PC-3 (cell line): Measurements from ENCODE around the gene MYEOV. TPM values are rescaled to one million over a fixed set of nuclear protein-coding genes. Genes with fewer than 3 reads are reported as not detected.

Experiments
- ATAC-seq: fragments of 200-7000 bp; cut with Tn5 transposase; 2 replicates; pipeline ENCODE4 v1.9.1; 2020; ENCODE audit warnings: mild to moderate bottlenecking, moderate library complexity
- BruUV-seq: library from RNA; stranded (reverse); fragments of 400-500 nt; replicated peaks from 2 replicates; lab custom pipeline; 2021; lab: Mats Ljungman, UMichigan
- CTCF ChIA-PET: fragments of 300-600 bp; sonication (Branson Sonifier 250); formaldehyde crosslinking; loops from one replicate; lab custom pipeline; 2022; ENCODE audit warnings: antibody characterized with exemption; lab: Charles Lee
- POLR2A ChIA-PET: fragments of 300-600 bp; sonication (Branson Sonifier 250); formaldehyde crosslinking; loops from one replicate; lab custom pipeline; 2022; ENCODE audit warnings: antibody characterized with exemption; ENCODE audit not compliant: unreplicated experiment; lab: Charles Lee
- DNase-seq: peaks from one replicate; pipeline ENCODE4 v3.0.0-alpha.2; 2015
- H2AFZ ChIP-seq: fragments of 300-600 bp; sonication (generic); 2 replicates; pipeline ENCODE4 v1.6.0; 2016; ENCODE audit warnings: antibody characterized with exemption, low read length
- H3F3A ChIP-seq: fragments of 300-600 bp; sonication (generic); one replicate; pipeline ENCODE4 v1.6.0; 2017; ENCODE audit warnings: antibody characterized with exemption, low read length, control low read depth, mild to moderate bottlenecking; ENCODE audit not compliant: unreplicated experiment
- H3K27ac ChIP-seq: fragments of 300-600 bp; sonication (generic); 2 replicates; pipeline ENCODE4 v1.5.1; 2016; ENCODE audit warnings: mild to moderate bottlenecking, low read length
- H3K27me3 ChIP-seq: fragments of 300-600 bp; sonication (generic); 2 replicates; pipeline ENCODE4 v1.6.1; 2016; ENCODE audit warnings: low read length, mixed read lengths
- H3K36me3 ChIP-seq: fragments of 300-600 bp; sonication (generic); 2 replicates; pipeline ENCODE4 v1.6.1; 2016; ENCODE audit warnings: low read depth, mixed run types, low read length, mixed read lengths
- H3K4me1 ChIP-seq: fragments of 300-600 bp; sonication (generic); 2 replicates; pipeline ENCODE4 v1.5.1; 2016; ENCODE audit warnings: low read length; ENCODE audit not compliant: insufficient read depth
- H3K4me2 ChIP-seq: fragments of 300-600 bp; sonication (generic); 2 replicates; pipeline ENCODE4 v1.6.0; 2016; ENCODE audit warnings: low read length
- H3K4me3 ChIP-seq: fragments of 300-600 bp; sonication (generic); 2 replicates; pipeline ENCODE4 v1.5.1; 2016; ENCODE audit warnings: mild to moderate bottlenecking, low read length, mixed read lengths
- H3K79me2 ChIP-seq: fragments of 300-600 bp; sonication (generic); 2 replicates; pipeline ENCODE4 v1.6.1; 2017; ENCODE audit warnings: low read length, mixed read lengths
- H3K9ac ChIP-seq: fragments of 300-600 bp; sonication (generic); 2 replicates; pipeline ENCODE4 v1.6.0; 2016; ENCODE audit warnings: mild to moderate bottlenecking, low read length
- H3K9me2 ChIP-seq: fragments of 300-600 bp; sonication (generic); replicated peaks from 2 replicates; pipeline ENCODE4 v1.6.1; 2016; ENCODE audit warnings: mixed run types, low read length, mixed read lengths
- H3K9me3 ChIP-seq: fragments of 300-600 bp; sonication (generic); 2 replicates; pipeline ENCODE4 v1.6.1; 2016; ENCODE audit warnings: low read length, mixed read lengths
- H4K20me1 ChIP-seq: fragments of 300-600 bp; sonication (generic); 2 replicates; pipeline ENCODE4 v1.6.1; 2016; ENCODE audit warnings: low read length, mixed read lengths
- EZH2 ChIP-seq: fragments of 300-600 bp; sonication (generic); IDR thresholded peaks from one replicate; pipeline ENCODE4 v1.6.1; 2017; ENCODE audit warnings: antibody characterized with exemption, mild to moderate bottlenecking, low read length; ENCODE audit not compliant: unreplicated experiment
- EZH2phosphoT487 ChIP-seq: fragments of 300-600 bp; sonication (generic); IDR thresholded peaks from 2 replicates; pipeline ENCODE4 v1.6.1; 2018; ENCODE audit warnings: mild to moderate bottlenecking, antibody characterized with exemption, low read length, borderline replicate concordance
- intact Hi-C: fragments of 100-400 bp; cut with micrococcal nuclease; formaldehyde crosslinking; loops from 2 replicates; pipeline ENCODE4 v1.9.0; 2023
- total RNA-seq: library from RNA; depleted of rRNA; stranded (reverse); fragments of >200 nt; gene quantifications from 2 replicates; pipeline ENCODE4 v1.2.3, GENCODE V29; 2014
- TF ChIP-seq, protein P1 (sequence below): fragments of 300-600 bp; sonication (generic); conservative IDR thresholded peaks from 2 replicates; pipeline ENCODE4 v1.5.1; 2017; ENCODE audit warnings: antibody characterized with exemption, low read depth, mild to moderate bottlenecking, low read length

The MYEOV gene
- total RNA-seq, 1 experiment from 2014 or later, result 59.0 TPM

DNA sequence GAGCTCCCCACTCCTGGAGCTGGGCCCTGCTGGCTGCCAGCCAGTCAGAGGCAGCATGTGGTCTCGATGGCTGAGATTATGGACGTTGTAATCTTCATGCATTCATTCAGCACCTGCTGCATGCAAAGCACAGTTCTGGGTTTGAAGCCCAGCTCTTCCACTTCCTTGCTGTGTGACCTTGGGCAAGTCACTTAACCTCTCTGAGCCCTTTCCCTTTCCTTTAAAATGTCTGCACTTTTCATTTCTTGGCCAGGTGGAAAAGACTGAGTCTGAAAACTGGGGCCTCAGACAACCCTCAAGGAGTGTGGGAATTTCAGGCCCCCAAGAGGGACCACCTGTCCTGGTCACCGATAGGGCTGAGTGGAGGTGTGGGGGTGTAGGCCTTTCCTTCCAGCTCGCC is 24.6 kb upstream of the MYEOV start:
- no peak for ATAC-seq
- Histone ChIP-seq H3K9me3 (no peaks in the 10 kb centered on the region), H3K9me2 (0 out of 2 replicates have a peak, but pooled peaks cover 5% of the 10 kb centered on the region), H3K36me3 (no peaks in the 10 kb centered on the region), H3K27ac (no peak overlapping the region), H3K4me2 (no peak overlapping the region), H3K9ac (no peak overlapping the region), H3K79me2 (no peaks in the 10 kb centered on the region), H3K4me1 (peaks cover 8% of the 10 kb centered on the region), H4K20me1 (no peaks in the 10 kb centered on the region), H3K27me3 (no peaks in the 10 kb centered on the region), H2AFZ (no peak overlapping the region), H3K4me3 (no peak overlapping the region), H3F3A (no peaks in the 10 kb centered on the region)
- no peak for TF ChIP-seq EZH2
- no peak for TF ChIP-seq EZH2phosphoT487
- TF ChIP-seq, protein P1, sequence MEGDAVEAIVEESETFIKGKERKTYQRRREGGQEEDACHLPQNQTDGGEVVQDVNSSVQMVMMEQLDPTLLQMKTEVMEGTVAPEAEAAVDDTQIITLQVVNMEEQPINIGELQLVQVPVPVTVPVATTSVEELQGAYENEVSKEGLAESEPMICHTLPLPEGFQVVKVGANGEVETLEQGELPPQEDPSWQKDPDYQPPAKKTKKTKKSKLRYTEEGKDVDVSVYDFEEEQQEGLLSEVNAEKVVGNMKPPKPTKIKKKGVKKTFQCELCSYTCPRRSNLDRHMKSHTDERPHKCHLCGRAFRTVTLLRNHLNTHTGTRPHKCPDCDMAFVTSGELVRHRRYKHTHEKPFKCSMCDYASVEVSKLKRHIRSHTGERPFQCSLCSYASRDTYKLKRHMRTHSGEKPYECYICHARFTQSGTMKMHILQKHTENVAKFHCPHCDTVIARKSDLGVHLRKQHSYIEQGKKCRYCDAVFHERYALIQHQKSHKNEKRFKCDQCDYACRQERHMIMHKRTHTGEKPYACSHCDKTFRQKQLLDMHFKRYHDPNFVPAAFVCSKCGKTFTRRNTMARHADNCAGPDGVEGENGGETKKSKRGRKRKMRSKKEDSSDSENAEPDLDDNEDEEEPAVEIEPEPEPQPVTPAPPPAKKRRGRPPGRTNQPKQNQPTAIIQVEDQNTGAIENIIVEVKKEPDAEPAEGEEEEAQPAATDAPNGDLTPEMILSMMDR, result no peak
- POLR2A ChIA-PET, result no interaction called here
- no peak for DNase-seq
- no TSS peak for BruUV-seq
- intact Hi-C loops, result no loop called here
- CTCF ChIA-PET, result no interaction called here

DNA sequence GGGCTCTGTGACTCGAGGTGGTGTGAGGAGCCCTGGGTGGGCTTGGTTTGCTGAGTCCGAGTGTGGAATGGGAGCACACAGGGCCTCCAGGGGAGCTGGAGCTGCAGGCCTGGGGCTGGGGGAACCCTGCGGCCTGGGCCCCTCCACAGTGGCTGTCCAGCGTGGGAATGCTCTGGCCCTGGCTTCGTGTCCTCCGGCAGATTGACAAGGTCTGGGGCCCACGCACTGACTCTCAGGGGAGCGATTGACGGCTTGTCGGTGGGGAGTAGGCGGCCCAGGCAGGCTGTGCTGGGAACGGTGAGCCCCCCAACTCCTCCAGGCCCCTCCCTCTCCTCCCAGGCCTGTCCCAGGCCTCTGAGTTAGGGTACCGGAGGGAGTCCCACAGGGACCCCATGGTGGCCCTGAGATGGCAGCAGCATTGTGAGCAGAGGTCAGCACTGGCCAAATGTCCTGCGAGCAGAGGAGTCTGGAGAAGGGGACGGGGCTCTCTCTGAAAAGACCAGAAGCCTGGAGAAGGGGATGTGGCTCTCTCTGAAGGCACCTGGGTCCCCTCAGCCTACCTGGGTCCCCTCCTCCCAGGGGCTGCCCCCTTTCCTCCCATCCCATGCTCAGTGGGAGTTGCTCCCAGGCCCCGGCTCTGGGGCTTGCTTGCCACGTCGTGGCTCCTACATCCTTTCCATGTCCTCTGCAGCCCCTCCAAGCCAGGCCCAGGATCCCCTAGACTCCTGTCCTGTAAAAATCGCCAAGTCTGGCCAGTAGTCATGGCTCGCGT is 23.8 kb upstream of the MYEOV start:
- no peaks in the 10 kb centered on the region for H3K79me2 ChIP-seq
- no peak overlapping the region for H3K27ac ChIP-seq
- POLR2A ChIA-PET, result no interaction called here
- H2AFZ ChIP-seq, result no peak overlapping the region
- CTCF ChIA-PET, result interaction anchor here (0.6 kb wide), 1 partner anchor 133 kb away, joined by 3 read pairs; no protein-coding TSS in a partner anchor
- no peak overlapping the region for H3K9ac ChIP-seq
- H3K4me3 ChIP-seq, result no peak overlapping the region
- no peak overlapping the region for H3K4me2 ChIP-seq
- no peaks in the 10 kb centered on the region for H3F3A ChIP-seq
- TF ChIP-seq, protein P1, result no peak
- no peak for TF ChIP-seq EZH2phosphoT487
- no peaks in the 10 kb centered on the region for H3K36me3 ChIP-seq
- no peak for DNase-seq
- BruUV-seq, result no TSS peak
- H3K27me3 ChIP-seq, result no peaks in the 10 kb centered on the region
- no peaks in the 10 kb centered on the region for H3K9me3 ChIP-seq
- no peak for ATAC-seq
- peaks cover 14% of the 10 kb centered on the region for H3K4me1 ChIP-seq
- intact Hi-C loops, result no loop called here
- no peaks in the 10 kb centered on the region for H4K20me1 ChIP-seq
- H3K9me2 ChIP-seq, result 0 out of 2 replicates have a peak, but pooled peaks cover 5% of the 10 kb centered on the region

DNA sequence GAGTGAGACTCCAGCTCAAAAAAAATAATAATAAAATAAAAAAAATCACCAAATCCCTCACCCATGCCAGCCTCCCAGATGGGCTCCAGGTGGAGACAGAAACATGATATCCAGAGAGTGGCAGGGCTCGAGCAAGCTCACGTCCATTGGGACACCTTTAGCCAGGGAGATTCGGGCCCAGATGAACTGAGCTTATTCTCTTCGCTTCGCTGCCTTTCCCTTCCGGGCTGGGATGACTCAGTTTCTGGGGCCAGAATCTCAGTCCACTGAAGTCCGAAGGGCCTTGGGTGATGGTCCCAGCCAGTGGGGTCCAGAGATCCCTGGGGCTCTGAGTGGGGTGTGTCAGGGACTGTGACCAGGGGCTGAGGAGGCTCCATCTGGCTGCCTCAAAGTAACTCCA is 23.0 kb upstream of the MYEOV start:
- Histone ChIP-seq H2AFZ (no peak overlapping the region), H4K20me1 (no peaks in the 10 kb centered on the region), H3F3A (no peaks in the 10 kb centered on the region), H3K27me3 (no peaks in the 10 kb centered on the region), H3K79me2 (no peaks in the 10 kb centered on the region), H3K4me2 (no peak overlapping the region), H3K9me3 (no peaks in the 10 kb centered on the region), H3K4me3 (no peak overlapping the region), H3K27ac (no peak overlapping the region), H3K36me3 (no peaks in the 10 kb centered on the region), H3K9ac (no peak overlapping the region), H3K4me1 (peaks cover 22% of the 10 kb centered on the region), H3K9me2 (0 out of 2 replicates have a peak, but pooled peaks cover 5% of the 10 kb centered on the region)
- CTCF ChIA-PET, result no interaction called here
- BruUV-seq, result no TSS peak
- TF ChIP-seq EZH2phosphoT487, result no peak
- POLR2A ChIA-PET, result interaction anchor here (0.7 kb wide), 1 partner anchor 170 kb away, joined by 3 read pairs; no protein-coding TSS in a partner anchor
- intact Hi-C loops, result no loop called here
- no peak for DNase-seq
- ATAC-seq, result no peak
